ENCODE data around the gene GTF2H3.

Gene GTF2H3

GRCh38 chr12:123645878-123646277, 12.2 kb downstream of the GTF2H3 start:
- DNase-seq, result no peak

GRCh38 chr12:123648401-123648800, 14.8 kb downstream of the GTF2H3 start:
- DNase-seq, result no peak

GRCh38 chr12:123654129-123654701, 20.6 kb downstream of the GTF2H3 start:
- no peak for DNase-seq

GRCh38 chr12:123655420-123655819, 21.8 kb downstream of the GTF2H3 start:
- DNase-seq, result no peak

GRCh38 chr12:123656392-123656791, 22.8 kb downstream of the GTF2H3 start:
- no peak for DNase-seq

GRCh38 chr12:123657211-123657610, 23.6 kb downstream of the GTF2H3 start:
- no peak for DNase-seq

GRCh38 chr12:123659996-123660727, 26.5 kb downstream of the GTF2H3 start:
- DNase-seq, result no peak

GRCh38 chr12:123667771-123668170, 34.1 kb downstream of the GTF2H3 start:
- no peak for DNase-seq

- DNase-seq, result peak; percentile 92
Observed at GRCh38 chr12:123670882-123671728, 37.5 kb downstream of the GTF2H3 start, which contains the start of gene TCTN2. TCTN2 (plus strand) TSS chr12:123671113; CDS start chr12:123671241, 128 bp downstream.

- no peak for DNase-seq
Observed at GRCh38 chr12:123671876-123672275, 38.2 kb downstream of the GTF2H3 start.

GRCh38 chr12:123675436-123675835, 41.8 kb downstream of the GTF2H3 start:
- DNase-seq, result no peak

GRCh38 chr12:123676616-123677320, 43.1 kb downstream of the GTF2H3 start:
- no peak for DNase-seq

GRCh38 chr12:123678981-123679380, 45.4 kb downstream of the GTF2H3 start:
- no peak for DNase-seq

- DNase-seq, result no peak
Observed at GRCh38 chr12:123681605-123682004, 48.0 kb downstream of the GTF2H3 start.

- no peak for DNase-seq
Observed at GRCh38 chr12:123683964-123684363, 50.3 kb downstream of the GTF2H3 start.

- no peak for DNase-seq
Observed at GRCh38 chr12:123686636-123687190, 53.1 kb downstream of the GTF2H3 start.

- DNase-seq, result no peak
Observed at GRCh38 chr12:123690191-123690840, 56.7 kb downstream of the GTF2H3 start.

GRCh38 chr12:123696207-123696606, 62.6 kb downstream of the GTF2H3 start:
- no peak for DNase-seq

- DNase-seq, result no peak
Observed at GRCh38 chr12:123696646-123697045, 63.0 kb downstream of the GTF2H3 start.

- DNase-seq, result no peak
Observed at GRCh38 chr12:123705935-123706334, 72.3 kb downstream of the GTF2H3 start.

- no peak for DNase-seq
Observed at GRCh38 chr12:123707466-123707865, 73.8 kb downstream of the GTF2H3 start.

Measured in activated effector memory CD4-positive, alpha-beta T cell treated with Interleukin-2 at 50 U/mL for 16 hours (primary cell).